Thoracic aorta (tissue), 2 donors: Measurements from ENCODE around the gene GPC3. TPM values are rescaled to one million over a fixed set of nuclear protein-coding genes. Genes with fewer than 3 reads are reported as not detected.
"Not testable (repeated sequence)": the region's sequence is repeated elsewhere in the genome, so short reads cannot be mapped to it uniquely, and the experiment has no call there.

Source experiments
- ATAC-seq: fragments of 150-250 bp; one replicate; pipeline ENCODE4 v1.8.0; 2017; ENCODE audit warnings: low read depth; ENCODE audit not compliant: insufficient number of reproducible peaks, low FRiP score
- DNase-seq: peaks from one replicate; pipeline ENCODE4 v3.0.0-alpha.2; 2020; ENCODE audit warnings: low spot score
- H3K27ac ChIP-seq, 2 donors: fragments of 200-600 bp; sonication (generic); 1 replicate in 1 of 2; 2 replicates in 1 of 2; pipeline ENCODE4 v1.5.1; 2016; ENCODE audit warnings: mild to moderate bottlenecking in 2 of 2, moderate library complexity in 2 of 2
- H3K27me3 ChIP-seq: fragments of 200-600 bp; sonication (generic); replicated peaks from 2 replicates; pipeline ENCODE4 v1.6.0; 2016; ENCODE audit warnings: mild to moderate bottlenecking; ENCODE audit not compliant: insufficient read depth
- H3K36me3 ChIP-seq: fragments of 200-600 bp; sonication (generic); one replicate; pipeline ENCODE4 v1.5.1; 2016
- H3K4me1 ChIP-seq, 2 donors: fragments of 200-600 bp; sonication (generic); 1 replicate in 1 of 2; 2 replicates in 1 of 2; pipeline versions ENCODE4 v1.5.1 to v1.6.0; 2016; ENCODE audit warnings: low read depth in 2 of 2, mild to moderate bottlenecking in 1 of 2; ENCODE audit not compliant: control insufficient read depth in 1 of 2
- H3K4me3 ChIP-seq: fragments of 200-600 bp; sonication (generic); 2 replicates; pipeline ENCODE4 v1.5.1; 2016; ENCODE audit warnings: mild to moderate bottlenecking
- H3K9me3 ChIP-seq: fragments of 200-600 bp; sonication (generic); 2 replicates; pipeline ENCODE4 v1.5.1; 2016
- CTCF ChIP-seq: fragments of 200-600 bp; sonication (generic); IDR thresholded peaks from one replicate; pipeline ENCODE4 v1.5.1; 2019; ENCODE audit warnings: antibody characterized with exemption
- total RNA-seq, 2 donors: library from RNA; depleted of rRNA; stranded (reverse); fragments of >200 nt; gene quantifications; one replicate each; pipeline versions ENCODE4 v1.1.0 to v1.2.3, GENCODE V29; 2016

The GPC3 gene
- total RNA-seq, 2 donors from 2014 or later: 2.6 to 5.6 TPM

DNA sequence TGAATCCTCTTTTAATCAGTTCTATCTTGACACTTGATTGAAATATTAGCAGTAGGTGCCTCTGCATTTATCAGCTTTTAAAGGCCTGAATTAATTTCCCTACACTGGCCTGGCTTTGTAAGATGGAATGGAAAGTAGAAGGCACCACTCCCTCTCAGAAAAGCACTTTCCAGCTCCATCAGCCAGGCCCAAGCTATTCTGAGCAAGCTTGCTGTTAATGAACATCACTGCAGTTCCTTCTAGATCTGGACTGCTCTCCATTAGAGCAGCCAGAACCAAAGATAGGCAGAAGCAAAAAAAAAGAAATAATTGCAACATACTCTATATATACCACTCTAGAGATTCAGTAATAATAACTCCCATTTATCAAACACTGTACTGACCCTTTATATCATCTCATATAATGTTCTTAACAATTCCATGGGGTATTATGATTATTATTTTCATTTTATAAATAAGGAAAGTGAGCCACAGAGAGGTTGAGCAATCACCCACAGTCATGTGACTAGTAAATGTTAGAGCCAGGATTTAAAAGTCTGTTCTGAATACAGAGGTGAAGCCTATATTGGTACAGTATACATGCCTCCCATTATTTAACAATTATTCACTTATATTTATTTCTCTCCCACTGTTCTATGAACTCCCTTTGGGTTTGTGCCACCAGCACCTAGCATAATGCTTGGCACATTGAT lies 39.4 kb upstream of the GPC3 start:
- ATAC-seq: no peak
- no peak overlapping the region for H3K27ac ChIP-seq

GRCh38 chrX:134023851-134024281 lies 38.5 kb upstream of the GPC3 start:
- H3K4me3 ChIP-seq: no peak overlapping the region
- H3K27me3 ChIP-seq: no peaks in the 10 kb centered on the region
- ATAC-seq (no peak), DNase-seq (no peak)
- no peaks in the 10 kb centered on the region for H3K9me3 ChIP-seq
- no peak for TF ChIP-seq CTCF
- no peaks in the 10 kb centered on the region for H3K36me3 ChIP-seq
- H3K4me1 ChIP-seq: no peaks in the 10 kb centered on the region
- no peak overlapping the region for H3K27ac ChIP-seq

More for the DNA sequence above, 39.4 kb upstream of the GPC3 start:
- no peak for TF ChIP-seq CTCF
- DNase-seq: no peak
- no peak overlapping the region for H3K4me3 ChIP-seq
- H3K4me1 ChIP-seq: no peaks in the 10 kb centered on the region
- H3K36me3 ChIP-seq: no peaks in the 10 kb centered on the region
- H3K27me3 ChIP-seq: no peaks in the 10 kb centered on the region
- H3K9me3 ChIP-seq: no peaks in the 10 kb centered on the region

GRCh38 chrX:134020910-134021309 lies 35.5 kb upstream of the GPC3 start:
- no peak for TF ChIP-seq CTCF
- Histone ChIP-seq H3K27ac (no peak overlapping the region), H3K4me1 (no peaks in the 10 kb centered on the region), H3K4me3 (no peak overlapping the region), H3K36me3 (no peaks in the 10 kb centered on the region), H3K27me3 (no peaks in the 10 kb centered on the region), H3K9me3 (no peaks in the 10 kb centered on the region)
- no peak for DNase-seq
- ATAC-seq: no peak

- H3K36me3 ChIP-seq: no peaks in the 10 kb centered on the region
- H3K27ac ChIP-seq: no peak overlapping the region
- TF ChIP-seq CTCF: no peak
- no peak overlapping the region for H3K4me3 ChIP-seq
- DNase-seq (no peak), ATAC-seq (no peak)
- no peaks in the 10 kb centered on the region for H3K27me3 ChIP-seq
- no peaks in the 10 kb centered on the region for H3K9me3 ChIP-seq
- no peaks in the 10 kb centered on the region for H3K4me1 ChIP-seq
These were observed 34.3 kb upstream of the GPC3 start for GRCh38 chrX:134019567-134020206.

DNA sequence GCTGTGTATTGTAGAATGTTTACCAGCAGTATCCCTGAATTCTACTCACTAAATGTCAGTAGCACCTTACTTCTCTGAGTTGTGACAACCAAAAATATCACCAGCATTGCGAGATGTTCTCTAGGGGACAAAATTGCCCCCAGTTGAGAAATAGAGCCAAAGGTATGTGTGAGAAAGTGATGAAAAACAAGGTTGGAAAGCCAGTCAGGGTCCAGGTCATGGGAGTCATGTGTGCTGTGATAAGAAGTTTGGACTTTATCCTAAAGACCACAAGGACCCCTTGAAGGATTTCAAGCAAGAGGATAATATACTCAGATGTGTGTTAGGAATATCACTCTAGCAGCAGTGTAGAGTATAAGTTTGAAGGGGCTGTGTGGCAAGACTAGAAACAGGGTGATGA lies 30.9 kb upstream of the GPC3 start:
- DNase-seq, H3K27me3 ChIP-seq, ATAC-seq, H3K4me3 ChIP-seq, H3K9me3 ChIP-seq, H3K4me1 ChIP-seq, H3K27ac ChIP-seq, H3K36me3 ChIP-seq: not testable (repeated sequence)

GRCh38 chrX:134015510-134015909 lies 30.1 kb upstream of the GPC3 start:
- not testable (repeated sequence) for DNase-seq, H3K27ac ChIP-seq, H3K4me1 ChIP-seq, H3K36me3 ChIP-seq, H3K4me3 ChIP-seq, ATAC-seq, H3K9me3 ChIP-seq, H3K27me3 ChIP-seq
